Spleen (tissue), 7 donors: ENCODE data around the gene CNTN5.

Source experiments
- CTCF ChIP-seq, 11 experiments: fragments of 200-600 bp in 7 of 11; fragments of 450-650 bp in 4 of 11; sonication (generic) in 4 of 11; IDR thresholded peaks in 8 of 11; conservative IDR thresholded peaks in 3 of 11; 1 replicate in 7 of 11; 2 replicates in 4 of 11; pipeline versions ENCODE4 v1.4.0 to v1.8.0; 2016 to 2021; ENCODE audit warnings: antibody characterized with exemption in 11 of 11, inconsistent platforms in 4 of 11, mild to moderate bottlenecking in 1 of 11
- POLR2A ChIP-seq, 3 donors: fragments of 450-650 bp; IDR thresholded peaks; one replicate each; pipeline ENCODE4 v1.5.1; 2017; ENCODE audit warnings: antibody characterized with exemption in 3 of 3, mild to moderate bottlenecking in 1 of 3
- POLR2AphosphoS5 ChIP-seq, 3 donors: sonication (generic); formaldehyde crosslinking; IDR thresholded peaks; one replicate each; pipeline ENCODE4 v1.5.1; 2017; ENCODE audit warnings: antibody characterized with exemption in 3 of 3
- donor health status: DM: no; HTN: no; CAD: no; lungs with moderate emphysema.
- donor health status: DM: no; HTN: no; CAD: no.
- donor health status: DM: no; HTN: no; CAD: no.

DNA sequence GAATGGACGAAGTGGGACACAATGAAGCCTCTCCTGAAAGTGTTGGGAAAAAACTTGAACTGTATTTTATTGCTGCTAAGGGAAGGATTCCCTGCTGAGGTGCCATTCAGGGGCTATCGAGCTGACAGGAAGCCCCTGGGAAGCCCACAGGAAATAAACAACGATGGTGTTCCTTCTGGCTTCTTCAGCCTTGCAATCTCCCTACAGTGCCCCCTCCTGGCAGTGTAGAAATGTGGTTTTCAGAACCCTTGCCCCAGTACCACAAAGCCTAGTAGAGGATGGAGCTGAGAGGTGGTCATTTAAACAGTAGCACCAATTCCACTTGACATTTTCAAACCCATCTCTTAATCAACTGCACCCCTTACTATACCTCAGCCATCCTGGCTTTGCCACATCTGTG, 989.6 kb downstream of the CNTN5 start:
- no peak for TF ChIP-seq CTCF (IDR thresholded peaks at IDR 0.05 in 8 of 11, conservative IDR thresholded peaks at IDR 0.05 in 3 of 11)
- TF ChIP-seq POLR2A (IDR thresholded peaks at IDR 0.05), result no peak
- TF ChIP-seq POLR2AphosphoS5 (IDR thresholded peaks at IDR 0.05), result no peak
